Measurements from ENCODE around the gene THSD4.

- TF ChIP-seq CTCF (IDR thresholded peaks at IDR 0.05): no peak
- no peak for TF ChIP-seq POLR2AphosphoS5 (IDR thresholded peaks at IDR 0.05)
- no peak for TF ChIP-seq POLR2A (IDR thresholded peaks at IDR 0.05)
These were observed 485.0 kb downstream of the THSD4 start for GRCh38 chr15:71600237-71600636.

All from upper lobe of left lung (tissue), 4 donors.